GM12873 (cell line): ENCODE results near the gene C1QL1.

ENCODE experiments used
- CTCF ChIP-seq: IDR thresholded peaks from 2 replicates; pipeline ENCODE4 v1.5.1; 2012; ENCODE audit warnings: low read depth, mild to moderate bottlenecking, moderate library complexity, low read length, control low read depth; ENCODE audit not compliant: insufficient read depth; ENCODE audit errors: missing control alignments

Gene C1QL1

GRCh38 chr17:44983563-44983962 lies 15.5 kb upstream of the C1QL1 start:
- TF ChIP-seq CTCF, result no peak

- TF ChIP-seq CTCF, result no peak
These were observed 14.1 kb upstream of the C1QL1 start for GRCh38 chr17:44982113-44982702.

GRCh38 chr17:44981221-44981968 lies 13.3 kb upstream of the C1QL1 start:
- TF ChIP-seq CTCF, result no peak

GRCh38 chr17:44979426-44979995 lies 11.4 kb upstream of the C1QL1 start:
- no peak for TF ChIP-seq CTCF

- no peak for TF ChIP-seq CTCF
These were observed 10.7 kb upstream of the C1QL1 start for GRCh38 chr17:44978807-44979206.

GRCh38 chr17:44977814-44978550 lies 9.9 kb upstream of the C1QL1 start:
- TF ChIP-seq CTCF, result no peak

GRCh38 chr17:44977065-44977464 lies 9.0 kb upstream of the C1QL1 start:
- TF ChIP-seq CTCF, result no peak
